H1 (cell line): ENCODE results near the gene RHOB.
"Not testable (repeated sequence)": the region's sequence is repeated elsewhere in the genome, so short reads cannot be mapped to it uniquely, and the experiment has no call there.

ENCODE experiments used
- BRCA1 ChIP-seq: IDR thresholded peaks from 2 replicates; pipeline ENCODE4 v1.6.1; 2012; ENCODE audit warnings: low read depth, low read length, improper control_type of control experiment
- E2F6 ChIP-seq: IDR thresholded peaks from 2 replicates; pipeline ENCODE4 v1.6.1; 2012; ENCODE audit warnings: inconsistent platforms
- EGR1 ChIP-seq: IDR thresholded peaks from 2 replicates; pipeline ENCODE4 v1.6.1; 2011; ENCODE audit warnings: low read depth, low read length, borderline replicate concordance
- EZH2 ChIP-seq: fragments of 200-600 bp; sonication (generic); IDR thresholded peaks from 2 replicates; pipeline ENCODE4 v1.7.1; 2012; ENCODE audit warnings: low read depth, mild to moderate bottlenecking, moderate library complexity, low read length, inconsistent platforms; ENCODE audit not compliant: severe bottlenecking
- FOSL1 ChIP-seq: IDR thresholded peaks from 2 replicates; pipeline ENCODE4 v1.6.1; 2011; ENCODE audit warnings: mild to moderate bottlenecking, low read depth, low read length, moderate library complexity; ENCODE audit not compliant: insufficient read depth
- PHF8 ChIP-seq: fragments of 200-600 bp; sonication (generic); conservative IDR thresholded peaks from 2 replicates; pipeline ENCODE4 v1.7.1; 2012; ENCODE audit warnings: low read depth, mild to moderate bottlenecking, inconsistent platforms, low read length, moderate library complexity
- POLR2A ChIP-seq, 2 experiments: IDR thresholded peaks; 1 replicate in 1 of 2; 2 replicates in 1 of 2; pipeline ENCODE4 v1.6.1; 2011; ENCODE audit warnings: low read depth in 2 of 2, low read length in 2 of 2, mild to moderate bottlenecking in 2 of 2; ENCODE audit errors: control extremely low read depth in 1 of 2
- RBBP5 ChIP-seq: IDR thresholded peaks from 2 replicates; pipeline ENCODE4 v1.7.1; 2012; ENCODE audit warnings: low read depth, mild to moderate bottlenecking, inconsistent platforms, low read length, moderate library complexity, borderline replicate concordance
- SIX5 ChIP-seq: IDR thresholded peaks from 2 replicates; pipeline ENCODE4 v1.6.1; 2011; ENCODE audit warnings: mild to moderate bottlenecking, low read depth, low read length
- SP1 ChIP-seq: IDR thresholded peaks from 2 replicates; pipeline ENCODE4 v1.6.1; 2011; ENCODE audit warnings: low read depth, low read length
- TAF7 ChIP-seq: optimal IDR thresholded peaks from 2 replicates; pipeline ENCODE3; 2011; ENCODE audit warnings: low read depth, mild to moderate bottlenecking, inconsistent platforms, low read length, moderate library complexity, borderline replicate concordance
- TEAD4 ChIP-seq: IDR thresholded peaks from 2 replicates; pipeline ENCODE4 v1.6.1; 2012; ENCODE audit warnings: low read depth, low read length, inconsistent platforms, mixed read lengths
- TF ChIP-seq, protein P1 (sequence below), 3 experiments: IDR thresholded peaks; 1 replicate in 2 of 3; 2 replicates in 1 of 3; pipeline versions ENCODE4 v1.5.1 to v1.6.1; 2011; ENCODE audit warnings: low read length in 3 of 3, mild to moderate bottlenecking in 3 of 3, inconsistent platforms in 2 of 3, low read depth in 1 of 3, moderate library complexity in 1 of 3; ENCODE audit not compliant: insufficient read depth in 1 of 3; ENCODE audit errors: control extremely low read depth in 1 of 3
- TF ChIP-seq, protein P2 (sequence below): IDR thresholded peaks from 2 replicates; pipeline ENCODE4 v1.6.1; 2011; ENCODE audit warnings: low read depth, mild to moderate bottlenecking, low read length; ENCODE audit not compliant: insufficient read depth

DNA sequence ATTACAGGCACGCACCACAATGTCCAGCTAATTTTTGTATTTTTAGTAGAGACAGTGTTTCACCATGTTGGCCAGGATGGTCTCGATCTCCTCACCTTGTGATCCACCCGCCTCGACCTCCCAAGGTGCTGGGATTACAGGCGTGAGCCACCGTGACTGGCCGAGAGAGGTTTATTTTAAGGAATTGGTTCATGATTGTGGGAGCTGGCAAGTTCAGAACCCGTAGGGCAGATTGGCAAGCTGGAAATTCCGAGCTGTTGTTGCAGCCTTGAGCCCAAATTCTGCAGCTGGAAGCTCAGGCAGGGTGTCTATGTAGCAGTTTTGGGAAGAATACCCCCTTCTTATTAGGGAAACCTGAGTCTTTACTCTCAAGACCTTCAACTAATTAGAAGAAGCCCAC, 11.4 kb upstream of the RHOB start:
- TF ChIP-seq, protein P1, sequence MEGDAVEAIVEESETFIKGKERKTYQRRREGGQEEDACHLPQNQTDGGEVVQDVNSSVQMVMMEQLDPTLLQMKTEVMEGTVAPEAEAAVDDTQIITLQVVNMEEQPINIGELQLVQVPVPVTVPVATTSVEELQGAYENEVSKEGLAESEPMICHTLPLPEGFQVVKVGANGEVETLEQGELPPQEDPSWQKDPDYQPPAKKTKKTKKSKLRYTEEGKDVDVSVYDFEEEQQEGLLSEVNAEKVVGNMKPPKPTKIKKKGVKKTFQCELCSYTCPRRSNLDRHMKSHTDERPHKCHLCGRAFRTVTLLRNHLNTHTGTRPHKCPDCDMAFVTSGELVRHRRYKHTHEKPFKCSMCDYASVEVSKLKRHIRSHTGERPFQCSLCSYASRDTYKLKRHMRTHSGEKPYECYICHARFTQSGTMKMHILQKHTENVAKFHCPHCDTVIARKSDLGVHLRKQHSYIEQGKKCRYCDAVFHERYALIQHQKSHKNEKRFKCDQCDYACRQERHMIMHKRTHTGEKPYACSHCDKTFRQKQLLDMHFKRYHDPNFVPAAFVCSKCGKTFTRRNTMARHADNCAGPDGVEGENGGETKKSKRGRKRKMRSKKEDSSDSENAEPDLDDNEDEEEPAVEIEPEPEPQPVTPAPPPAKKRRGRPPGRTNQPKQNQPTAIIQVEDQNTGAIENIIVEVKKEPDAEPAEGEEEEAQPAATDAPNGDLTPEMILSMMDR (IDR thresholded peaks at IDR 0.05; ENCODE audit: control extremely low read depth in 1 of 3, insufficient read depth in 1 of 3, low read depth in 1 of 3, low read length in 3 of 3): not testable (repeated sequence)
- TF ChIP-seq FOSL1; PHF8; EGR1; POLR2A (IDR thresholded peaks at IDR 0.05; ENCODE audit: control extremely low read depth in 1 of 2, low read depth in 2 of 2, low read length in 2 of 2); RBBP5; EZH2; SIX5; TAF7; TEAD4; BRCA1; SP1; E2F6: not testable (repeated sequence)
- TF ChIP-seq, protein P2, sequence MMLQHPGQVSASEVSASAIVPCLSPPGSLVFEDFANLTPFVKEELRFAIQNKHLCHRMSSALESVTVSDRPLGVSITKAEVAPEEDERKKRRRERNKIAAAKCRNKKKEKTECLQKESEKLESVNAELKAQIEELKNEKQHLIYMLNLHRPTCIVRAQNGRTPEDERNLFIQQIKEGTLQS: not testable (repeated sequence)
